Esophagus squamous epithelium (tissue), 5 donors: ENCODE results near the gene PGRMC1. TPM values are rescaled to one million over a fixed set of nuclear protein-coding genes. Genes with fewer than 3 reads are reported as not detected.

Experiments used
- DNase-seq: peaks from one replicate; lab custom pipeline; 2025; lab: John Stamatoyannopoulos, UW
- H3K27ac ChIP-seq, 4 donors: fragments of 200-600 bp; sonication (generic); one replicate each; pipeline ENCODE4 v1.5.1; 2016 to 2019; ENCODE audit warnings: mild to moderate bottlenecking in 1 of 4
- H3K27me3 ChIP-seq, 4 donors: fragments of 200-600 bp; sonication (generic); 1 replicate in 3 of 4; 2 replicates in 1 of 4; pipeline versions ENCODE4 v1.5.1 to v1.6.0; 2017 to 2021; ENCODE audit warnings: antibody characterized with exemption in 1 of 4
- H3K36me3 ChIP-seq, 3 donors: fragments of 200-600 bp; sonication (generic); one replicate each; pipeline ENCODE4 v1.5.1; 2016 to 2019
- H3K4me1 ChIP-seq, 3 donors: fragments of 200-600 bp; sonication (generic); one replicate each; pipeline ENCODE4 v1.5.1; 2017 to 2019
- H3K4me3 ChIP-seq, 4 donors: fragments of 200-600 bp; sonication (generic); 1 replicate in 3 of 4; 2 replicates in 1 of 4; pipeline ENCODE4 v1.5.1; 2016 to 2019; ENCODE audit warnings: mild to moderate bottlenecking in 2 of 4, moderate library complexity in 1 of 4
- H3K9me3 ChIP-seq, 3 donors: fragments of 200-600 bp; sonication (generic); one replicate each; pipeline ENCODE4 v1.5.1; 2016 to 2019
- CTCF ChIP-seq, 6 experiments: fragments of 450-650 bp in 4 of 6; fragments of 200-600 bp in 2 of 6; sonication (generic) in 2 of 6; IDR thresholded peaks; one replicate each; pipeline ENCODE4 v1.5.1; 2016 to 2019; ENCODE audit warnings: antibody characterized with exemption in 6 of 6, mild to moderate bottlenecking in 4 of 6, moderate library complexity in 4 of 6
- POLR2A ChIP-seq, 4 donors: fragments of 450-650 bp; IDR thresholded peaks; one replicate each; pipeline ENCODE4 v1.6.1; 2017; ENCODE audit warnings: antibody characterized with exemption in 4 of 4, mild to moderate bottlenecking in 4 of 4, moderate library complexity in 3 of 4
- WGBS, 2 donors: methylation state at CpG; one replicate each; pipeline ENCODE4 v1.1.5; 2018; 5-methylcytosine and 5-hydroxymethylcytosine counted together
- intact Hi-C: fragments of 100-400 bp; cut with DNase I; formaldehyde crosslinking; loops from one replicate; pipeline ENCODE4 v1.15.0; 2022
- total RNA-seq, 4 donors: library from RNA; depleted of rRNA; stranded (reverse); fragments of >200 nt; gene quantifications; one replicate each; pipeline ENCODE4 v1.1.0, GENCODE V29; 2016
- donor health status: DM: yes; HTN: yes; CAD: no.

Gene PGRMC1
- total RNA-seq, result 100 to 1,000 TPM in 1 of 4 donors, 10 to 100 TPM in 3; 50.5 to 105 (median 68.3) TPM

DNA sequence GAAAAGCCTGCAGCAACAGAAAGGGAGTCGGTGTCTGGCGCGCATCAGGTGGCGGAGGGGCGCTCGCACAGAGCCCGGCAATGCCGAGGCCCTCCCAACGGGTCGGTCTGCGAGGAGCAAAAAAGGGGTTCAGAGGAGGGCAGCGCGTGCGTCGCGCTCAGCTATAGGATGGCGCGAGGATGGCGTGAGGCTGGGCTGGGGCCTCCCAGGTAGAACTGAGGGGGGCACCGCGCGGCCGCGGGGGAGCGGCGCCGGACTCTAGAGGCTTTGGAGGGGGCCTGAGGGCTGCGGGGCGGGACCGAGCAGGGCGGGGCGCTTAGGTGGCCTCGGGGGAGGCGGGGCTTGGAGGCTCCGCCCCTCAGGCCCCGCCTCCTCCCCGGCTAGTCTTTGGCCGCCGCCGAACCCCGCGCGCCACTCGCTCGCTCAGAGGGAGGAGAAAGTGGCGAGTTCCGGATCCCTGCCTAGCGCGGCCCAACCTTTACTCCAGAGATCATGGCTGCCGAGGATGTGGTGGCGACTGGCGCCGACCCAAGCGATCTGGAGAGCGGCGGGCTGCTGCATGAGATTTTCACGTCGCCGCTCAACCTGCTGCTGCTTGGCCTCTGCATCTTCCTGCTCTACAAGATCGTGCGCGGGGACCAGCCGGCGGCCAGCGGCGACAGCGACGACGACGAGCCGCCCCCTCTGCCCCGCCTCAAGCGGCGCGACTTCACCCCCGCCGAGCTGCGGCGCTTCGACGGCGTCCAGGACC, at the start of gene PGRMC1:
PGRMC1 (plus strand) TSS at position 414 of the 751 bp plus-strand sequence; CDS start at position 493, 79 bp downstream.
- no peaks in the 10 kb centered on the region for H3K36me3 ChIP-seq
- H3K4me1 ChIP-seq, result peaks cover 0 to 42% (median 6%) of the 10 kb centered on the region in 3 donors
- no peaks in the 10 kb centered on the region for H3K9me3 ChIP-seq
- TF ChIP-seq CTCF (IDR thresholded peaks at IDR 0.05) (no peak), POLR2A (IDR thresholded peaks at IDR 0.05) (peak in 2 of 4 donors; percentile 81 to 88)
- H3K27me3 ChIP-seq, result no peaks in the 10 kb centered on the region
- peak within 1 kb of the TSS; percentile 87 to 91 (median 90) for H3K27ac ChIP-seq
- peak within 1 kb of the TSS; percentile 64 to 81 (median 77) for H3K4me3 ChIP-seq
- DNase-seq, result peak; percentile 11
- 48% methylated on average over 21 of the region's 82 CpGs; no CpG with 5 or more reads in 1 of the 2 donors for WGBS, 2 donors
- intact Hi-C loops, result no loop called here

DNA sequence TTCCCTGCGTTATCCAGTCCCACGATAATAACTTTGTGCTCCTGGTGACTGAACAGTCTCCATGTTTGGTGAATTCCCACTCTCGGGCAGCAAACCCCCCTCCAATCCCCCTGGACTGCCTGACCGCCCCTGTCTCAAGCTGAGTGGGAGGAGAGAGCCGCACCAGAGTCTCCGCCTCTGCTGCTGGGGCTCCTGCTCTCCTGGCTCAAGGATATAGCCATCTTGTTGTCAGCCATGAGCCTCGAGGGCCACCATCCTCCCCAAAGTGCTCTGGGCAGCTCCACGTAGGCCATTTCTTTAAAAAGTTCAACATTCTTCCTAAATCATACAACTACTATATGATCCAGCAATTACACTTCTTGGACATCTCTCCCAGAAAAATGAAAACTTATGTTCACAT, 49.3 kb upstream of the PGRMC1 start:
- 56 to 76% methylated on average over 3 to 6 of the region's 8 CpGs for WGBS, 2 donors
- DNase-seq, result no peak
- intact Hi-C loops, result no loop called here
- no peaks in the 10 kb centered on the region for H3K4me1 ChIP-seq
- H3K4me3 ChIP-seq, result no peak overlapping the region
- no peaks in the 10 kb centered on the region for H3K36me3 ChIP-seq
- no peaks in the 10 kb centered on the region for H3K27me3 ChIP-seq
- no peak for TF ChIP-seq CTCF (IDR thresholded peaks at IDR 0.05)
- no peaks in the 10 kb centered on the region for H3K9me3 ChIP-seq
- H3K27ac ChIP-seq, result no peak overlapping the region

GRCh38 chrX:119187298-119187697, 48.8 kb upstream of the PGRMC1 start:
- DNase-seq, result no peak
- H3K4me3 ChIP-seq, result no peak overlapping the region
- H3K4me1 ChIP-seq, result no peaks in the 10 kb centered on the region
- H3K27me3 ChIP-seq, result no peaks in the 10 kb centered on the region
- H3K27ac ChIP-seq, result no peak overlapping the region
- TF ChIP-seq CTCF (IDR thresholded peaks at IDR 0.05), result no peak
- no peak for TF ChIP-seq POLR2A (IDR thresholded peaks at IDR 0.05)
- intact Hi-C loops, result no loop called here
- H3K36me3 ChIP-seq, result no peaks in the 10 kb centered on the region
- 46 to 72% methylated on average over 3 to 4 of the region's 4 CpGs for WGBS, 2 donors
- H3K9me3 ChIP-seq, result no peaks in the 10 kb centered on the region

GRCh38 chrX:119189115-119189514, 47.0 kb upstream of the PGRMC1 start:
- no peak for DNase-seq
- intact Hi-C loops, result no loop called here
- WGBS, 2 donors, result 75 to 93% methylated on average over 3 of the region's 3 CpGs
- H3K27ac ChIP-seq, result no peak overlapping the region
- H3K9me3 ChIP-seq, result no peaks in the 10 kb centered on the region
- no peaks in the 10 kb centered on the region for H3K4me1 ChIP-seq
- H3K27me3 ChIP-seq, result no peaks in the 10 kb centered on the region
- H3K4me3 ChIP-seq, result no peak overlapping the region
- H3K36me3 ChIP-seq, result no peaks in the 10 kb centered on the region
- no peak for TF ChIP-seq CTCF (IDR thresholded peaks at IDR 0.05)
- TF ChIP-seq POLR2A (IDR thresholded peaks at IDR 0.05), result no peak

- Histone ChIP-seq H3K4me3 (no peak overlapping the region), H3K36me3 (no peaks in the 10 kb centered on the region), H3K27ac (peak overlapping the region in 3 of 4 donors; percentile 25 to 68 (median 65)), H3K4me1 (no peaks in the 10 kb centered on the region), H3K27me3 (no peaks in the 10 kb centered on the region), H3K9me3 (no peaks in the 10 kb centered on the region)
- WGBS, 2 donors, result 33% methylated on average over 2 of the region's 4 CpGs; no CpG with 5 or more reads in 1 of the 2 donors
- no peak for TF ChIP-seq POLR2A (IDR thresholded peaks at IDR 0.05)
- no peak for TF ChIP-seq CTCF (IDR thresholded peaks at IDR 0.05)
- intact Hi-C loops, result no loop called here
- no peak for DNase-seq
Measured at GRCh38 chrX:119189595-119189994, 46.5 kb upstream of the PGRMC1 start.
